GM12872 (cell line): ENCODE data around the gene UBAC2.

Experiments
- TF ChIP-seq, protein P1 (sequence below): IDR thresholded peaks from 3 replicates; pipeline ENCODE4 v1.5.1; 2011; ENCODE audit warnings: low read depth, mild to moderate bottlenecking, low read length, moderate library complexity; ENCODE audit not compliant: insufficient read depth

UBAC2 gene

DNA sequence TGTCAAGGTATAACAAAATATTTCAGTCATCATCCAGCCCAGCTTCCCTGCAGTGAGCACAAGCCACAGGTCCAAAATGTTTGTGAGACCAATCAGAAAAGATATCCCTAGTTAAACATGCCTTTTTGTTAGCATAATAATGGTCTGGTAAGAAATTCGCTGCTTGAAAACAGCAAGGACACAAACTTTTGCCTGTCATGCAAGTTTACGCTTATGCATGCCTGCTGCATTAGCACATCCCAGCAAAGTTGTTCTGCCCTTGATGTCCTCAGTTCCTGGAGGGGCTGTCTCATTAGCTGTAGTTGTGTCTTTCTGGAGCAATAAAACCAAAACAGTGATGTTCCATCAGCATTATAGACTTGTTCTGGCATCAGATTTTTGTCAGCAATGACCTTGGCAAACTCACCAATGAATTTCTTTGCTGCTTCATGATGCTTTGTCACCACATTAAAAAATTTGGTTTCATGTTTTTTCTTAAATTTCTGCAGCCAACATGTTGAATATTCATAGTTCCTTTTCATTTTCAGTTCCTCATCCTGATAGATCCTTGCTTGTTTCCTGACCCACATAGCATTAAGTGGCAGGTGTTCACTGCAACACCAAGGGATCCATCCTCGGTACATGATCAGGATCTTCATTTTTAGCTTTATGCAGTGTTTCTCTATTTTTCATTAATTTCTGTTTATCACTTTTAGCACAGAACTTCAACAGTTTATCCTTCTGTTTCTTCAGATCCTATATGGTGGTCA is 178.5 kb downstream of the UBAC2 start:
- TF ChIP-seq, protein P1, sequence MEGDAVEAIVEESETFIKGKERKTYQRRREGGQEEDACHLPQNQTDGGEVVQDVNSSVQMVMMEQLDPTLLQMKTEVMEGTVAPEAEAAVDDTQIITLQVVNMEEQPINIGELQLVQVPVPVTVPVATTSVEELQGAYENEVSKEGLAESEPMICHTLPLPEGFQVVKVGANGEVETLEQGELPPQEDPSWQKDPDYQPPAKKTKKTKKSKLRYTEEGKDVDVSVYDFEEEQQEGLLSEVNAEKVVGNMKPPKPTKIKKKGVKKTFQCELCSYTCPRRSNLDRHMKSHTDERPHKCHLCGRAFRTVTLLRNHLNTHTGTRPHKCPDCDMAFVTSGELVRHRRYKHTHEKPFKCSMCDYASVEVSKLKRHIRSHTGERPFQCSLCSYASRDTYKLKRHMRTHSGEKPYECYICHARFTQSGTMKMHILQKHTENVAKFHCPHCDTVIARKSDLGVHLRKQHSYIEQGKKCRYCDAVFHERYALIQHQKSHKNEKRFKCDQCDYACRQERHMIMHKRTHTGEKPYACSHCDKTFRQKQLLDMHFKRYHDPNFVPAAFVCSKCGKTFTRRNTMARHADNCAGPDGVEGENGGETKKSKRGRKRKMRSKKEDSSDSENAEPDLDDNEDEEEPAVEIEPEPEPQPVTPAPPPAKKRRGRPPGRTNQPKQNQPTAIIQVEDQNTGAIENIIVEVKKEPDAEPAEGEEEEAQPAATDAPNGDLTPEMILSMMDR = no peak

DNA sequence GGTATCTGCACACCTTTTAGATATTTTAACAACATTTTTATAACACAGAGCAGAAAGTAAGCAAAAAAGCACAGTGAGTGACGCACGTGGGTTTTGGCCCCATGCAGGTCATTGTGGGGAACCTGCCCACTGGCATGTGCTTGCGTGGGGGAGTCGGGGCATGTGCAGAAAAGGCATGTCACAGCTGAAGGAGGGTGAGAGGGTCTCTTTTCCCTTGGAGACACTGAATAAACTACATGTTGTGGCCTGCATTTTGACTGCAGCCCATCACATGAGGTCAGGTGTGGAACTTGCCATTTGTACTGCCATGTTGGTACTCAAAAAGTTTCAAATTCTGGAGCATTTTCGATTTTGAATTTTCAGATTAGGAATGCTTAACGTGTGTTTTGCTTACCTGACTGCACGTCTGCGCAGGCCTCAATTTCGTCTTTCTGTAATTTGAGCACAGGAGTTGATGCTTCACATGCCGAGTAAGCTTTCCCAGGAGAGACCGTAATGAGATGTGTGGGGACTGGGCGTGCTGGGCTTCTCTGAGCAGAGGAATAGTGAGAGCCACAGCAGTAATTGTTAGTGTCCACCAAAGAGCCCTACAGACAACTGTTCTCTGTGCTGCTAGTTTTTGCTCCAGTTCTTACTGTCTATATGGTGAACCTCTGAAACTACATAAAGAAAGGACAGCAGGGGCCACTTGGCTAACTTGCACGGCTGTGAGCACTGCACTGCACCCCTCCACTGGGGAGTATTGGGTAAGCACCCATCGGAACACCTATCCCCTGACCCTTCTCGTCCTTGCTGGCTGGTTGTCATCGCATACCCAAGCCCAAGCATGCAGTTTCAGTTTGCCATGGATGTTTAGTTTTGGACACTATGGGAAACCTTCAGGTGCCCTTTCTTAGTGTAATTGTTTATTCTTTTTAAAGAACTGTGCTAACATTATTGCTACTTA is 179.5 kb downstream of the UBAC2 start:
- TF ChIP-seq, protein P1 = no peak

DNA sequence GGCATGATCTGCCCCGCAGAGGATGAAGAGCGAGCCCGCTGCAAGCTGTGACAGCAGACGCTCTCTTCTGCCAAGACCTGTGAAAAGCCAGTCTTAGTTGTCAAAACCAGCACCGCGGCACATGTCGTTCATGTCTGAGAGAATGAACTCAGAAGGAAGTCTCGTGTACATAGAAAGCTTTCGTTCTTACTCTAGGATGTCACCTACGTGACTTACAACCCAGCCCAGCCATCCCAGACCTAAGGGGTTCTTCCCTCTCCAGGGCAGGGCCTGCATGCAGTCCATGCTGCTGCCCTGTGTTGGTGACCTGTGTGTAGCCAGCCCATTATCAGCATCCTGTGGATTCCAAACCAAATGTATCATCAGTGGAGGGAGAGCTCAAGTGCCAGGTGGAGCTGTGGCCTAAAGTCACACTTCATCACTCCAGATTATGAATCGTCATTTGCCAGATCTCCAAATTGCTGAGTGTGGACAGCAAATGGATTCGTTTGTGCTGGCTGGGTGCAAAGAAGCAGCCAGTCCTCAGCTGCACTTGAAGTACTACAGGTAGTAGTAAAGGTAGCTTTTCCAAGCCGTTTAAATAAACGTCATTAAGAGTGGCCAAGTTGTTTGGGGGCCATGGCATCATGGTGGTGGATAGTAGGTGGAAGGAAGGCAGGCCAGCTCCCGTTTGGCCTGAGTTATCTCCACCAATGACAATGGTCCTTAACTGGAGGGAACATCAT is 180.4 kb downstream of the UBAC2 start:
- TF ChIP-seq, protein P1 = no peak

DNA sequence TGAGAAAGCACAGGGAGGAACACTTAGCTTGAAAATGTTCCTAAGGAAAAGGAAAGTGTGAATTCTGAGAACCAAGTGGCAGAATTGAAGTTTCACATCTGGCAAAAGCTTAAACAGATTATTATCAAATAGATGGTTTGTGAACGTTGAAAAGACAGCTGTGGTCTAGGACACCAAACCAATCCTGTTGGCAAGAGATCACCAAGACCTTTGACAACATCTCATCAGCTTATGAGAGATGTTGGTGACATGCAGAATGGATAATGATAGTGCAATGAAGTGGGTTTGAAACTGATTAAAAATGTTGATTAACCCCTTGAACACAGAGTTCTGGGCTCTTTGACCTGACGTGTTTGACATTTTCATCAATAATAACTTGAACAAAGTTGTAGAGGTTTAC is 181.1 kb downstream of the UBAC2 start:
- TF ChIP-seq, protein P1 = no peak

DNA sequence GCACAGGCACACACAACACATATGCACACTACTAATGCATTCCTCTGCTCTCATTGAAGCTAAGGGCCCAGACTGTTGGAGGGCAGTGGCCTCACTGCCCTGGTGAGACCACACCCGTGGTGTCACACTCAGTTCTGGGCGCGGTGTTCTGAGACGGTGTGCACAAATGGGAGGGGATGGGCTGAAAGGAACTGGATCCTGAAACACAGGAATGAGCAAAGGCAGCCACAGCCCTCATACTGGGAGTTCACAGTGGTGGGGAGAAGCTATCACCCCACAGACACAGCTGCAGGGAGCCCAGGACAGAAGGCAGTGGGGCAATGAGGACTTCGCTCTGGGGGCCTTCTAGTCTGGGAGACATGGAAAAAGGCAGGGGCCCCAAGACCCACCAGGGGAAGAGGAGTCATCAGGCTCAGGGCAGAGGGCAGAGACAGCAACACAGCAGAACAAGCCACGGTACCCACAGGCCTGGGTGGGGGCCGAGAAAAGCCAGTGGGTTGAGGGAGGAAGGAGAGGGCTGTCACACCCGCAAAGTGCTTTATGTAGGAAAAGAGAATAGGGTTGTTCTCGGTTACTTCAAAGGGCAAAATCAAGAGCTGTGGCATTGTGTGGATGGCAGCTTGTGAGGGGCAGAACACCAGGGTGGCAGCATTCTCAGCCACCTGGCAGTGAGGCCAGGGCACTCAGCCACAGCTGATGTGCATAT is 181.9 kb downstream of the UBAC2 start:
- TF ChIP-seq, protein P1 = no peak

DNA sequence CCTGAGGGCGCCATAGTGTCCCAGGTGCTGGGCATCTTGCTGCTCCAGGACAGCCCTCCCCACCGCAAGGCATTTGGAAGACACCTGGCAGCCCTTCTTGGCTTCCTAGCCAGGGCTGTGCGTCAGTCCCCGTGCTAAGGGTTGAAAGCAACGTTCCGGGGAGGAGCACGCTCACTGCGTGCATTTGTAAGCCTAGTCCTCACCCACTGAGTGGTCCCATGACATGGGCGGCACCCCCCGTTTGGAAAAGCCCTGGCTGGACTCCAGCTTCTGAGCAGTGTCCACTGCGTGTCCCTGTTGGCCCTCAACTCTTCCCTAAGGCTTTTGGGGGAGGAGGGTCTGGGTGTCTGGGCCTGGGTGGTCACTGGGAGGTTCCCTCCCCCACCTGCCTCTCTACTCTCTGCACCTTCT is 182.9 kb downstream of the UBAC2 start:
- TF ChIP-seq, protein P1 = no peak

DNA sequence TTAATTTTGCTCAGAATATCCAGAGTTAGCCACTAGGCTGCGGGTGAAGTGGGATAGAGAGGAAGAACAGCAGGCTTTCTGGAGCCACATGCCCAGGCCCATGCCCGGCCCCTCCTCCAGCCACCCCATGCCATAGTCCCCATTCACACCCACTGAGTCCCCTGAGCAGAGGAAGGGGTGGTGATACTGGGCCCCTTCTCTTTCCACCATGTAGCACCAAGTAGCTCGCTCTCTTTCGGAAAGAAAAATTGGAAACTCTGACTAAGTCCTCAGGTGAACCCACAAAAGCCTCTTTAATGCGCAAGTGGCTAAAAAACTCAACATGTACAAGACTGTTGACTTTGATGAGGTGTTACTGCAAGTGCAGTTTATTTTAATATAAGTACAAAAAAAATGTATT is 183.3 kb downstream of the UBAC2 start:
- TF ChIP-seq, protein P1 = no peak
